Neural cell (in vitro differentiated cells): ENCODE measurements around the gene CDKN3.

ENCODE experiments used
- CTCF ChIP-seq: fragments of 450-650 bp; IDR thresholded peaks from 2 replicates; pipeline ENCODE4 v1.5.1; 2014; ENCODE audit warnings: antibody characterized with exemption, mild to moderate bottlenecking, moderate library complexity; ENCODE audit not compliant: poor library complexity, severe bottlenecking
- EZH2 ChIP-seq: fragments of 200-600, 300-800 bp; shearing (Covaris generic), sonication (generic); IDR thresholded peaks from 2 replicates; pipeline ENCODE4 v1.6.1; 2014; ENCODE audit warnings: antibody characterized with exemption, low read length, borderline replicate concordance, mild to moderate bottlenecking; ENCODE audit not compliant: insufficient read depth, poor library complexity, severe bottlenecking
- POLR2AphosphoS5 ChIP-seq: IDR thresholded peaks from 2 replicates; pipeline ENCODE4 v1.6.1; 2012
- RAD21 ChIP-seq: fragments of 450-650 bp; conservative IDR thresholded peaks from 2 replicates; pipeline ENCODE4 v1.6.1; 2014; ENCODE audit warnings: antibody characterized with exemption, mild to moderate bottlenecking, moderate library complexity
- REST ChIP-seq: IDR thresholded peaks from 2 replicates; pipeline ENCODE4 v1.6.1; 2012; ENCODE audit warnings: borderline replicate concordance
- SMC3 ChIP-seq: fragments of 450-650 bp; conservative IDR thresholded peaks from 2 replicates; pipeline ENCODE4 v1.6.1; 2014; ENCODE audit warnings: antibody characterized with exemption, mild to moderate bottlenecking, moderate library complexity; ENCODE audit not compliant: poor library complexity
- TAF1 ChIP-seq: IDR thresholded peaks from 2 replicates; pipeline ENCODE4 v1.6.1; 2012; ENCODE audit warnings: low read depth

- TF ChIP-seq CTCF: no peak
- no peak for TF ChIP-seq EZH2
- no peak for TF ChIP-seq POLR2AphosphoS5
- TF ChIP-seq TAF1: no peak
- TF ChIP-seq RAD21: no peak
- TF ChIP-seq SMC3: no peak
- no peak for TF ChIP-seq REST
Measured at GRCh38 chr14:54427871-54428270, 31.1 kb downstream of the CDKN3 start.
